Activated CD8-positive, alpha-beta T cell treated with anti-CD3 and anti-CD28 coated beads for 36 hours (primary cell): Measurements from ENCODE around the gene INTS6. TPM values are rescaled to one million over a fixed set of nuclear protein-coding genes. Genes with fewer than 3 reads are reported as not detected.

Source experiments
- ATAC-seq: fragments of 200-7000 bp; cut with Tn5 transposase; one replicate; pipeline ENCODE4 v1.10.0; 2021; ENCODE audit warnings: mild to moderate bottlenecking, moderate library complexity
- CTCF ChIA-PET: fragments of 350-600 bp; sonication (Branson Sonifier 250); formaldehyde crosslinking; loops from one replicate; lab custom pipeline; 2021; ENCODE audit warnings: antibody characterized with exemption; lab: Charles Lee
- POLR2A ChIA-PET: fragments of 350-600 bp; sonication (Branson Sonifier 250); formaldehyde crosslinking; loops from one replicate; lab custom pipeline; 2021; ENCODE audit warnings: antibody characterized with exemption; lab: Charles Lee
- DNase-seq: peaks from one replicate; pipeline ENCODE4 v3.0.0-alpha.2; 2020
- H3K27ac Mint-ChIP-seq: one replicate; pipeline ENCODE4 v1.8.0; 2021; ENCODE audit warnings: mild to moderate bottlenecking, mixed read lengths
- H3K27me3 Mint-ChIP-seq: one replicate; pipeline ENCODE4 v1.8.0; 2021; ENCODE audit warnings: mixed read lengths
- H3K36me3 Mint-ChIP-seq: one replicate; pipeline ENCODE4 v1.8.0; 2021; ENCODE audit warnings: low read depth, mixed read lengths
- H3K4me1 Mint-ChIP-seq: one replicate; pipeline ENCODE4 v1.8.0; 2021; ENCODE audit warnings: low read depth, mixed read lengths
- H3K4me3 Mint-ChIP-seq: one replicate; pipeline ENCODE4 v1.8.0; 2021; ENCODE audit warnings: mild to moderate bottlenecking, moderate library complexity, mixed read lengths
- H3K9me3 Mint-ChIP-seq: one replicate; pipeline ENCODE4 v1.8.0; 2021; ENCODE audit warnings: mixed read lengths
- intact Hi-C: fragments of 100-400 bp; cut with micrococcal nuclease; formaldehyde crosslinking; loops from one replicate; pipeline ENCODE4 v1.10.0; 2022
- total RNA-seq, 2 experiments: library from RNA; stranded (reverse); gene quantifications; one replicate each; pipeline ENCODE4 v1.2.3, GENCODE V29; 2021
- TF ChIP-seq, protein P1 (sequence below): fragments of 200-600 bp; IDR thresholded peaks from one replicate; pipeline ENCODE4 v1.8.0; 2022; ENCODE audit warnings: antibody characterized with exemption, mild to moderate bottlenecking

INTS6 gene
- total RNA-seq, 2 experiments from 2014 or later = 52.4 to 54.5 TPM

DNA sequence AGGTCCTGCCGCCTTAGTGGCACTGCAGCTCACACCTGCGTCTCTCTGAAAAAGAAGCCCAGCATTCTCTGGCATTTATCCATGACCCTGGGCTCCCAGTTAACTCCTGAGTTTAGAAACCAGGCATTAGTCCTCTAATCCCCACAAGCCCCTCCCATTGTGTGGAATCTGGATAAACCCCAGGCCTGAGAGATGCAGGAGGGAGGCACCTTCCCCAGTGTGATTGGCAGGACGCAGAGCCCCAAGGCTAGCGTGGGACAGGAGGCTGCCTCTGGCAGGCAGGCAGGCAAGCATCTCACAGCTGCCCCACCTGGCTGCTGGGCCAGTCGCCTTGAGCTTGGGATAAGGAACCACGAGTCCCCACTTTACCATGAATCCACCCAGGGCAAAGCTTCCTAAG lies 124.3 kb downstream of the INTS6 start:
- H3K4me1 Mint-ChIP-seq = peaks cover 22% of the 10 kb centered on the region
- no peak for ATAC-seq
- TF ChIP-seq, protein P1, sequence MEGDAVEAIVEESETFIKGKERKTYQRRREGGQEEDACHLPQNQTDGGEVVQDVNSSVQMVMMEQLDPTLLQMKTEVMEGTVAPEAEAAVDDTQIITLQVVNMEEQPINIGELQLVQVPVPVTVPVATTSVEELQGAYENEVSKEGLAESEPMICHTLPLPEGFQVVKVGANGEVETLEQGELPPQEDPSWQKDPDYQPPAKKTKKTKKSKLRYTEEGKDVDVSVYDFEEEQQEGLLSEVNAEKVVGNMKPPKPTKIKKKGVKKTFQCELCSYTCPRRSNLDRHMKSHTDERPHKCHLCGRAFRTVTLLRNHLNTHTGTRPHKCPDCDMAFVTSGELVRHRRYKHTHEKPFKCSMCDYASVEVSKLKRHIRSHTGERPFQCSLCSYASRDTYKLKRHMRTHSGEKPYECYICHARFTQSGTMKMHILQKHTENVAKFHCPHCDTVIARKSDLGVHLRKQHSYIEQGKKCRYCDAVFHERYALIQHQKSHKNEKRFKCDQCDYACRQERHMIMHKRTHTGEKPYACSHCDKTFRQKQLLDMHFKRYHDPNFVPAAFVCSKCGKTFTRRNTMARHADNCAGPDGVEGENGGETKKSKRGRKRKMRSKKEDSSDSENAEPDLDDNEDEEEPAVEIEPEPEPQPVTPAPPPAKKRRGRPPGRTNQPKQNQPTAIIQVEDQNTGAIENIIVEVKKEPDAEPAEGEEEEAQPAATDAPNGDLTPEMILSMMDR = no peak
- intact Hi-C loops = no loop called here
- POLR2A ChIA-PET = no interaction called here
- H3K27ac Mint-ChIP-seq = no peak overlapping the region
- CTCF ChIA-PET = interaction anchor here (2.1 kb wide), 1 partner anchor 42 kb away, joined by 9 read pairs; no protein-coding TSS in a partner anchor
- no peaks in the 10 kb centered on the region for H3K9me3 Mint-ChIP-seq
- H3K27me3 Mint-ChIP-seq = no peaks in the 10 kb centered on the region
- no peak for DNase-seq
- H3K36me3 Mint-ChIP-seq = no peaks in the 10 kb centered on the region
- H3K4me3 Mint-ChIP-seq = no peak overlapping the region

DNA sequence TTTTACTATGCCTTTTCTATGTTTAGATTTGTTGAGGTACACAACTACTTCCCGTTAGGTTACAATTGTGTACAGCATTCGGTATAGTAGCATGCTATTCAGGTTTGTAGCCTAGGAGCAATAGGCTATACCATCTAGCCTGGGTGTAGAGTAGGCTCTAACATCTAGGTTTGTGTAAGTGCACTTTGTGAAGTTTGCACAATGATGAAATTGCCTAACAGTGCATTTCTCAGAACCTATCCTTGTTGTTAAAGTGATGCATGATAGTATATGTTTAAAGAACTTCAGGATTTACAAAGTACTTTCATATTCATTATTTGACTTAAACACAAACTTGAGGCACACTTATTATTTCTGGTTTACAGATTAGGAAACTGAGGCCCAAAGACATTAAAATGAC lies 124.9 kb downstream of the INTS6 start:
- Mint-ChIP-seq H3K36me3 (no peaks in the 10 kb centered on the region), H3K27me3 (no peaks in the 10 kb centered on the region)
- CTCF ChIA-PET = interaction anchor here (1.1 kb wide), 1 partner anchor 42 kb away, joined by 3 read pairs; no protein-coding TSS in a partner anchor

DNA sequence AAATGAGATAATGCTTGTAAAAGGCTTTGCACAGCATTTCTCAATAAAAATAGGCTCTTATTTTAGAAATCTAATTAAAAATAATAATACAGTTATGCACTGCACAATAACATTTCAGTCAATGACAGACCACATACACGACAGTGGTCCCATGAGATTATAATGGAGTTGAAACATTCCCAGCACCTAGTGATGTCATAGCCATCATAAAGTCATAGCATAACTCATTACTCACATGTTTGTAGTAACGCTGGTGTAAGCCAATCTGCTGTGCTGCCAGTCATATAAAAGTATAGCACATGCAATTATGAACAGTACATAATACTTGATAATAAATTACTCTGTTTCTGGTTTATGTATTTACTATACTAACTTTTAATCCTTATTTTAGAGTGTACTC lies 126.1 kb downstream of the INTS6 start:
- POLR2A ChIA-PET = interaction anchor here (0.6 kb wide), 1 partner anchor 1329 kb away, joined by 3 read pairs; no protein-coding TSS in a partner anchor
- TF ChIP-seq, protein P1 = no peak
- DNase-seq = no peak
- intact Hi-C loops = no loop called here
- ATAC-seq = no peak
- H3K27ac Mint-ChIP-seq = no peak overlapping the region
- no peaks in the 10 kb centered on the region for H3K36me3 Mint-ChIP-seq
- H3K4me3 Mint-ChIP-seq = no peak overlapping the region
- H3K9me3 Mint-ChIP-seq = no peaks in the 10 kb centered on the region
- CTCF ChIA-PET = interaction anchor here (1.1 kb wide), 1 partner anchor 41 kb away, joined by 3 read pairs; no protein-coding TSS in a partner anchor
- peaks cover 14% of the 10 kb centered on the region for H3K4me1 Mint-ChIP-seq
- H3K27me3 Mint-ChIP-seq = no peaks in the 10 kb centered on the region

More for the DNA sequence above, 124.9 kb downstream of the INTS6 start:
- TF ChIP-seq, protein P1 = no peak
- POLR2A ChIA-PET = no interaction called here
- ATAC-seq (no peak), DNase-seq (no peak)
- Mint-ChIP-seq H3K4me3 (no peak overlapping the region), H3K27ac (no peak overlapping the region), H3K4me1 (peaks cover 18% of the 10 kb centered on the region), H3K9me3 (no peaks in the 10 kb centered on the region)
- intact Hi-C loops = no loop called here

DNA sequence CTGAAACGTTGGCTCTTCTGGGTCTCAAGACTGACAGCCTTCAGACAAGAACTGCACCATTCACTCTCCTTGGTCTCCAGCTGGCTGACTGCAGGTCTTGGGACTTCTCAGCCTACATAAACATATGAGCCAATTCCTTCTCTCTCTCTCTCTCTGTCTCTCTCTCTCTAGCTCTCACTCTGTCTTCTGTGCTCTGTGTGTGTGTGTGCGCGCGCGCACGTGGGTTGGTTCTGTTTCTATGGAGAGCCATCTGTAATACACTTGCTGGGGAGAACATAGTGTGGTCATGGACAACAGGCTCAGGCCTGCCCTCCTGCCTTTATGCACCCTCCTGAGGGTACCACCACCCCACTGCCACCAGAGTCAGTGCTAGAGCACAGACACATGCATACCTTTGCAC lies 127.0 kb downstream of the INTS6 start:
- H3K27me3 Mint-ChIP-seq = no peaks in the 10 kb centered on the region
- TF ChIP-seq, protein P1 = no peak
- H3K4me1 Mint-ChIP-seq = peaks cover 5% of the 10 kb centered on the region
- ATAC-seq (no peak), DNase-seq (no peak)
- no peak overlapping the region for H3K27ac Mint-ChIP-seq
- ChIA-PET CTCF (interaction anchor here (0.6 kb wide), 1 partner anchor 1585 kb away, joined by 3 read pairs; no protein-coding TSS in a partner anchor), POLR2A (no interaction called here)
- intact Hi-C loops = no loop called here
- H3K36me3 Mint-ChIP-seq = no peaks in the 10 kb centered on the region
- no peak overlapping the region for H3K4me3 Mint-ChIP-seq
- H3K9me3 Mint-ChIP-seq = no peaks in the 10 kb centered on the region

DNA sequence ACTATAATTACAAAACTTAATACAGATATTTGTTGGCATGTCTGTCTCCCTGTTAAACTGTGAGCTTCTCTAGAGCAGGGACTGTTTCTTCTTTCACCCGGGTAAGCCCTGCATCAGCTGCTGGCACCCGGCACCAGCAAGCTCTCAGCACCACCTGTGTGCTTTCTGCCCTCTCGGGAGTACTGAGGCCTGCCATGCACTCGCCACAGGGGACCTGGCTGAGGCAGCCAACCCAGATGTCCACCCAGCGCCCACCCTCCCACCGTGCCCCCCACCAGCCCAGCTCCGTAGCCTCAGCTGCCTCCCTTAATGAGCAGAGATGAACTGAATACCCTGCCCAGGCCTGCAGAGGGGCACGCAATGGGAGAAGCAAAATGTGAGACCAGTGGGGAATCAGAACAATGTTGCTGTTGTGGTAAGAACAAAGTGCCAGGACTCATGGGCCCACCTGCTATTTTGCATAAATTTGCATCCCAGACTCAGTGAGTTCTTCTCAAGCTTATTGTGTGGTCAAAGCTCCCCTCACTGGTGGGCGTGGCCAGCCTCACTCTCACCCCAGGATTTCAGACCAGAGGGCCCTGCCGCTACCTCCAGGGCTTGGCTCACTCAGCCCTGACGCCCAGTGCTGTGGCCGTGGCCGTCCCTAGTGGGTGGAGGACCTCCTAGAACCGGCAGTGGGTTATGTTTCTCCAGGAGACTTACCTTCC lies 128.0 kb downstream of the INTS6 start:
- DNase-seq (no peak), ATAC-seq (no peak)
- Mint-ChIP-seq H3K4me3 (no peak overlapping the region), H3K27me3 (no peaks in the 10 kb centered on the region), H3K9me3 (no peaks in the 10 kb centered on the region), H3K36me3 (no peaks in the 10 kb centered on the region), H3K27ac (no peak overlapping the region), H3K4me1 (no peaks in the 10 kb centered on the region)
- ChIA-PET POLR2A (no interaction called here), CTCF (interaction anchor here (0.6 kb wide), 1 partner anchor 1584 kb away, joined by 3 read pairs; no protein-coding TSS in a partner anchor)
- TF ChIP-seq, protein P1 = no peak
- intact Hi-C loops = no loop called here
